GM23248 (cell line): Measurements from ENCODE around the gene MAGEL2.

ENCODE experiments used
- EZH2 ChIP-seq: fragments of 200-600 bp; sonication (generic); IDR thresholded peaks from 2 replicates; pipeline ENCODE4 v1.6.1; 2018; ENCODE audit warnings: antibody characterized with exemption, mild to moderate bottlenecking; ENCODE audit not compliant: insufficient read depth, poor library complexity, severe bottlenecking
- EZH2phosphoT487 ChIP-seq: fragments of 200-600 bp; sonication (generic); IDR thresholded peaks from 2 replicates; pipeline ENCODE4 v1.6.1; 2018; ENCODE audit warnings: antibody characterized with exemption, moderate library complexity, mild to moderate bottlenecking, low read depth; ENCODE audit not compliant: insufficient read depth

GRCh38 chr15:23594252-23594770 is 53.4 kb downstream of the MAGEL2 start:
- no peak for TF ChIP-seq EZH2phosphoT487
- TF ChIP-seq EZH2: no peak
